Endometrium (tissue), 2 donors: Measurements from ENCODE around the gene CUL4A.
"Not testable (repeated sequence)": the region's sequence is repeated elsewhere in the genome, so short reads cannot be mapped to it uniquely, and the experiment has no call there.

Experiments used
- FAIRE-seq: peaks from 2 replicates; lab custom pipeline; 2012; peaks lifted over from hg19 to GRCh38; lab: Jason Lieb, UNC
- donor health status: control.
- donor health status: control.

Gene CUL4A

GRCh38 chr13:113209336-113209758 lies at the start of gene CUL4A:
TSS of gene CUL4A (plus strand) at chr13:113209613. CDS start at chr13:113209628, 15 bp downstream.
- no peak for FAIRE-seq

GRCh38 chr13:113159701-113160100 lies 49.7 kb upstream of the CUL4A start:
- FAIRE-seq, result no peak

- no peak for FAIRE-seq
Measured at GRCh38 chr13:113160983-113161382, 48.4 kb upstream of the CUL4A start.

DNA sequence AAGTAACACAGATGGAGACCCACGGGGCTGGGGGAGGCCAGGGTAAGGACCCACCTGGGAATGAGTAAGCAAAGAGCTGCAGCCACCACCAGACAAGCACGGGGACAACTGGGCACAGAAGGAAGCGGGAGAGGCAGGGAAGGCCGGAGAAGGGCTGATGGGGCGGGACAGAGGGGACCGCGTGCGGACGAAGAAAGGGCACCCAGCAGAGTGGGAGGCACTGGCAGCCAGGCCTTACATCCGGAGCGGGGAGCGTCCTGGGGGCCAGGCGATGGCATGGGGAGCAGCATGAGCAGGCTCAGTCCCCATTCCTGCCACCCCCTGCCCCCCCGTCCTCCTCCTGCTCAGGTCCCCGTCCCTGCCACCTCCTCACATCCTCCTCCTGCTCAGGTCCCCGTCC lies 48.0 kb upstream of the CUL4A start:
- FAIRE-seq, result no peak

DNA sequence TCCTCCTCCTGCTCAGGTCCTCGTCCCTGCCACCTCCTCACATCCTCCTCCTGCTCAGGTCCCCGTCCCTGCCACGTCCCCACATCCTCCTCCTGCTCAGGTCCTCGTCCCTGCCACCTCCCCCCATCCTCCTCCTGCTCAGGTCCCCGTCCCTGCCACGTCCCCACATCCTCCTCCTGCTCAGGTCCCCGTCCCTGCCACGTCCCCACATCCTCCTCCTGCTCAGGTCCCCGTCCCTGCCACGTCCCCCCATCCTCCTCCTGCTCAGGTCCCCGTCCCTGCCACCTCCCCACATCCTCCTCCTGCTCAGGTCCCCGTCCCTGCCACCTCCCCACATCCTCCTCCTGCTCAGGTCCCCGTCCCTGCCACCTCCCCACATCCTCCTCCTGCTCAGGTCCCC lies 47.4 kb upstream of the CUL4A start:
- not testable (repeated sequence) for FAIRE-seq

DNA sequence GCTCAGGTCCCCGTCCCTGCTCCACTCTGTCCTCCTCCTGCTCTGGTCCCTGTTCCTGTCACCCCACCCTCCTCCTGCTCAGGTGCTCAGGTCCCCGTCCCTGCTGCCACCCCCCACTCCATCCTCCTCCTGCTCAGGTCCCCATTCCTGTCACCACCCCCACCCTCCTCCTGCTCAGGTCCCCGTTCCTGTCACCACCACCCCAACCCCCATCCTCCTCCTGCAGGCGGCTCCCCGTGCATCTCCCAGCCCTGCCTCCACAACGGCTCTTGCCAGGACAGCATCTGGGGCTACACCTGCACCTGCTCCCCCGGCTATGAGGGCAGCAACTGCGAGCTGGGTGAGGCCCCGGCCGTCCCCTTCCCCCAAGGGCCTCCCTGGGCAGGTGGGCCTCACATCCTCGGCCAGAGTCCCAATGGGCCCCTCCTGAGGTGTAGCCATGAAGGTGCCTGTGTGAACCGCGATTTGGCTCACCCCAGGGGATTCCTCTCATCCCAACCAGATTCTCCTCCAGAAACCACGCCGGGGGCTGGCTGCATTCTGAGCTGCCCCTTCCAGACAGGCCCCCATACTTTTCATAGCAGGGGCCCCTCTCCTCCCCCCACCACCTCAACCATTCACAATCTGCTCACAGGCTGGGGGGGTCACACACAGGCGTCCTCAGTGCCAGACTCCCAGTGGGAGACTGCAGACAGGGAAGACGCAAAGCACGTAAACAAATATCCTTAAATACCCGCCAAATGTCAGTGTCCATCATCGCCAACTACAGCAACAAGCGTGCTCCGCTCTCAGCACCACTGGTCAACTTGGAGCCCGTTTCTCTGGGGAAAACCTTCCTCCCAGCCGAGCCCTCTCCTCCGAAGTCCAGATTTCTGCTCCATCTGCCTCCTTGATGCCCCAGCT lies 46.4 kb upstream of the CUL4A start:
- no peak for FAIRE-seq

DNA sequence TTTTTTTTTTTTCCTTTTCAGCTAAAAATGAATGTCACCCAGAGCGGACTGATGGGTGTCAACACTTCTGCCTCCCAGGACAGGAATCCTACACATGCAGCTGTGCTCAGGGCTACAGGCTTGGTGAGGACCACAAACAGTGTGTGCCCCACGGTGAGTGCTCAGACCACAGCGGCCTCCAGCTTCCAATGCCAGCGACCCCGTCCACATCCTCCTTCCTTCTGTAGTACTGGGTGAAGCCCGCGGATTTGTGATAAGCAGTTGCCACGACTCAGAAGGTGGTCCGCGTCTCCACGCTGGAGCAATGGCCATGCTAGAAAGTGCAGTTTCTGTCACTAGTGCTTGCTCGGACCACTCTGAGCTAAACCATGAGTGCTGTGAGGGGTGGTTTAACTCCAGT lies 44.9 kb upstream of the CUL4A start:
- no peak for FAIRE-seq

GRCh38 chr13:113166266-113166665 lies 43.1 kb upstream of the CUL4A start:
- FAIRE-seq, result no peak

GRCh38 chr13:113166681-113167080 lies 42.7 kb upstream of the CUL4A start:
- no peak for FAIRE-seq

DNA sequence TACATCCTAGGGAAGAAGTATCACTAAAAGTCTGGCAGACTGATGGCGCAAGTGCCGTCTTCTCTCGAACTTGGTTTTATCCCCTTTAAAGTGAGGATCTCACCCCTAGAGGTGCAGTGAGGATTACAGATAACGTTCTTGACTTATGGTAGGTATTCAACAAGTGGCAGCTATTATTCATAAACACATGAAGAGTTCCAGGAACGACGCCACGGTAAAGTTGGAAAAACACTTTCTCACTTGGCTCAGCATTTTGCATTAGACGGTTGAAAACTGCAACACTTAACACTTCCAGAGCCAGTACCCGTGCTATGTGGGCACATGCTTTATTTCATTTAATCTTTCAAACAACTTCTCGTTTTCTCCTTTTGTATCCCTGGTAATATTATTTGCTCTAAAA lies 42.3 kb upstream of the CUL4A start:
- no peak for FAIRE-seq

GRCh38 chr13:113167575-113167974 lies 41.8 kb upstream of the CUL4A start:
- no peak for FAIRE-seq

- FAIRE-seq, result no peak
Measured at GRCh38 chr13:113168211-113168610, 41.2 kb upstream of the CUL4A start.

- no peak for FAIRE-seq
Measured at GRCh38 chr13:113169277-113170272, 39.8 kb upstream of the CUL4A start.

- no peak for FAIRE-seq
Measured at GRCh38 chr13:113170511-113170910, 38.9 kb upstream of the CUL4A start.

- no peak for FAIRE-seq
Measured at GRCh38 chr13:113171250-113172125, 37.9 kb upstream of the CUL4A start.

- FAIRE-seq, result no peak
Measured at GRCh38 chr13:113172419-113172926, 36.9 kb upstream of the CUL4A start.

GRCh38 chr13:113176280-113176679 lies 33.1 kb upstream of the CUL4A start:
- FAIRE-seq, result no peak

GRCh38 chr13:113176822-113177221 lies 32.6 kb upstream of the CUL4A start:
- no peak for FAIRE-seq

- FAIRE-seq, result no peak
Measured at GRCh38 chr13:113178070-113178895, 31.1 kb upstream of the CUL4A start.

GRCh38 chr13:113178896-113179167 lies 30.6 kb upstream of the CUL4A start:
- FAIRE-seq, result no peak
